ENCODE measurements around the gene UBD. TPM values are rescaled to one million over a fixed set of nuclear protein-coding genes. Genes with fewer than 3 reads are reported as not detected.

UBD gene
- total RNA-seq, 1 experiment from 2014 or later: not detected

- H3K9me3 ChIP-seq (ENCODE audit: control insufficient read depth, low read depth, low read length): no peaks in the 10 kb centered on the region
- Mint-ChIP-seq H3K36me3 (ENCODE audit: insufficient read depth in 1 of 3, low read depth in 3 of 3) (peaks cover 4 to 6% (median 6%) of the 10 kb centered on the region in 3 experiments; a peak in 4 of 7 replicates), H3K27ac (no peak overlapping the region), H3K4me1 (0 out of 4 replicates have a peak, but pooled peaks cover 0 to 2% of the 10 kb centered on the region in 2 experiments), H3K27me3 (ENCODE audit: low read depth) (no peaks in the 10 kb centered on the region), H3K4me3 (no peak overlapping the region), H3K9me3 (peaks cover 4 to 12% of the 10 kb centered on the region in 2 experiments)
- no peak overlapping the region for H2BK5ac ChIP-seq (ENCODE audit: insufficient read length, low read length)
- H3K14ac ChIP-seq (ENCODE audit: insufficient read depth, low read length): no peak overlapping the region
- no peak overlapping the region for H3K23ac ChIP-seq (ENCODE audit: insufficient read length, low read depth, low read length)
- no peak overlapping the region for H3K4me2 ChIP-seq (ENCODE audit: insufficient read depth, insufficient read length, low read length)
- H2BK12ac ChIP-seq (ENCODE audit: insufficient read length, low read depth, low read length): no peak overlapping the region
- no peak overlapping the region for H4K8ac ChIP-seq (replicated peaks; ENCODE audit: insufficient read length, low read depth, low read length)
- peak; percentile 31; the same call in 2 of the 3 replicates for TF ChIP-seq CTCF (conservative IDR thresholded peaks at IDR 0.05)
- no peak overlapping the region for H2AFZ ChIP-seq (ENCODE audit: low read length)
- no peaks in the 10 kb centered on the region for H3K23me2 ChIP-seq (ENCODE audit: insufficient read length, low read depth, low read length, poor library complexity, severe bottlenecking)
- no peak overlapping the region for H3K56ac ChIP-seq (ENCODE audit: insufficient read length, low read depth, low read length)
- WGBS (ENCODE audit: extremely low coverage, insufficient read length, low lambda C conversion rate): no CpG with 5 or more reads among the region's 1 CpG
- no peak for DNase-seq
- H3K9ac ChIP-seq (ENCODE audit: extremely low read depth, insufficient read length, low read length): no peak overlapping the region
- H3K4me1 ChIP-seq (ENCODE audit: insufficient read depth, low read length): no peaks in the 10 kb centered on the region
- H2BK15ac ChIP-seq (ENCODE audit: low read depth, low read length): no peak overlapping the region
- no peak overlapping the region for H4K91ac ChIP-seq (ENCODE audit: insufficient read length, low read depth, low read length)
- H3K18ac ChIP-seq (ENCODE audit: insufficient read length, low read depth, low read length): no peak overlapping the region
- no peaks in the 10 kb centered on the region for H3K27me3 ChIP-seq (ENCODE audit: insufficient read depth, low read length)
- no peaks in the 10 kb centered on the region for H3K79me1 ChIP-seq (ENCODE audit: insufficient read depth, low read depth, low read length, poor library complexity, severe bottlenecking)
- H3K4ac ChIP-seq (ENCODE audit: low read depth, low read length): no peak overlapping the region
- H3K79me2 ChIP-seq (ENCODE audit: insufficient read depth, low read length): no peaks in the 10 kb centered on the region
- H2BK120ac ChIP-seq (ENCODE audit: low read depth, low read length, poor library complexity, severe bottlenecking): no peak overlapping the region
- H3K27ac ChIP-seq (ENCODE audit: insufficient read length, low read depth, low read length): no peak overlapping the region
- H4K20me1 ChIP-seq (ENCODE audit: control insufficient read depth, insufficient read depth, insufficient read length): no peaks in the 10 kb centered on the region
- H2BK20ac ChIP-seq (ENCODE audit: low read depth, low read length, poor library complexity, severe bottlenecking): no peak overlapping the region
- no peak overlapping the region for H2AK5ac ChIP-seq (ENCODE audit: insufficient read length, low read length)
- H4K5ac ChIP-seq (ENCODE audit: insufficient read length, low read depth, low read length): no peak overlapping the region
- H3T11ph ChIP-seq (ENCODE audit: low read length): no peak overlapping the region
These were observed 42.3 kb downstream of the UBD start for GRCh38 chr6:29517245-29517644.

Data from H9 (cell line).